Vagina (tissue), 2 donors: ENCODE measurements around the gene GLRX5.
"Not testable (repeated sequence)": the region's sequence is repeated elsewhere in the genome, so short reads cannot be mapped to it uniquely, and the experiment has no call there.

Experiments used
- CTCF ChIP-seq, 3 experiments: fragments of 450-650 bp in 2 of 3; fragments of 200-600 bp in 1 of 3; sonication (generic) in 1 of 3; IDR thresholded peaks; one replicate each; pipeline ENCODE4 v1.5.1; 2017 to 2019; ENCODE audit warnings: antibody characterized with exemption in 3 of 3, mild to moderate bottlenecking in 2 of 3, moderate library complexity in 2 of 3
- POLR2A ChIP-seq, 2 donors: fragments of 450-650 bp; IDR thresholded peaks; one replicate each; pipeline ENCODE4 v1.6.1; 2017; ENCODE audit warnings: antibody characterized with exemption in 2 of 2, mild to moderate bottlenecking in 2 of 2, moderate library complexity in 2 of 2
- POLR2AphosphoS5 ChIP-seq, 2 donors: sonication (generic); formaldehyde crosslinking; IDR thresholded peaks; one replicate each; pipeline ENCODE4 v1.9.0; 2017; ENCODE audit warnings: antibody characterized with exemption in 2 of 2, mild to moderate bottlenecking in 2 of 2, low read depth in 1 of 2; ENCODE audit not compliant: insufficient read depth in 1 of 2

- TF ChIP-seq POLR2A (IDR thresholded peaks at IDR 0.05); CTCF (IDR thresholded peaks at IDR 0.05); POLR2AphosphoS5 (IDR thresholded peaks at IDR 0.05; ENCODE audit: insufficient read depth in 1 of 2, low read depth in 1 of 2): not testable (repeated sequence)
Observed at GRCh38 chr14:95591182-95591581, 56.3 kb downstream of the GLRX5 start.
